ENCODE measurements around the gene TBX4.

GRCh38 chr17:61427567-61427966 lies 24.7 kb upstream of the TBX4 start:
- TF ChIP-seq CTCF (conservative IDR thresholded peaks at IDR 0.05; ENCODE audit: low read depth, low read length): no peak
- TF ChIP-seq EZH2 (IDR thresholded peaks at IDR 0.05; ENCODE audit: low read length, unreplicated experiment): no peak

Measured in PC-3 (cell line).